NCI-H69 (cell line): Measurements from ENCODE around the gene CSNK2B.
A peak's percentile ranks its signal among the peaks of the same experiment; 100 is the strongest.

Source experiments
- DNase-seq: peaks from one replicate; lab custom pipeline; 2025; lab: John Stamatoyannopoulos, UW

Gene CSNK2B

DNA sequence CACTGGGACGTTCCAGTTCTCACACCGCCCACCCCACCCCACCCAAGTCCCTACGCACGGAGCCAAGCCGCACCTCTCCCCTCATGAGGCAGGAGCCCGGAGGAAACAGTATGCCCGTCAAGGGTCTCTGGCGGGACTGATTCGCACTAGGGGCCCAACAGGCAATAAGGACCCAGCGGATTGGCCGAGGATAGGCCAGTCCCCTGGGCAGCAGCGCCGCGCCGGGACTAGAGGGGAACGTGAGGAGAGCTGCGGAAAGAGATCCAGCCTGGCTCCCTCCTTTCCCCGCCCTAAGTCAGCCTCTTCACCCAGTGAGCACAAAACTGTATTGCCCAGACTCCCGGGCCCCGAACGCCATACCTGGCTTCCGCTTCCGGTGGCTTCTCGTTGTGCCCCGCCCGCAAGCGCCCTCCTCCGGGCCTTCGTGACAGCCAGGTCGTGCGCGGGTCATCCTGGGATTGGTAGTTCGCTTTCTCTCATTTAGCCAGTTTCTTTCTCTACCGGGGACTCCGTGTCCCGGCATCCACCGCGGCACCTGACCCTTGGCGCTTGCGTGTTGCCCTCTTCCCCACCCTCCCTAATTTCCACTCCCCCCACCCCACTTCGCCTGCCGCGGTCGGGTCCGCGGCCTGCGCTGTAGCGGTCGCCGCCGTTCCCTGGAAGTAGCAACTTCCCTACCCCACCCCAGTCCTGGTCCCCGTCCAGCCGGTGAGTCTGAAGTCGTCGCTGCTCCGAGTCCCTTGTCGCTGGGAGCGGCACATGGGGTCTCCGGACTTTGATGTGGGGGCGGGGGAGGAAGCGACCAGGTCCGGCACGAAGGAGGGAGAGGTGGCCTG, at the start of gene CSNK2B:
Gene CSNK2B (plus strand): TSS at position 580 of the 836 bp plus-strand sequence. CDS start 752 bp downstream, outside the sequence.
- DNase-seq = peak; percentile 99

GRCh38 chr6:31617010-31617409, 48.9 kb upstream of the CSNK2B start:
- DNase-seq = no peak

DNA sequence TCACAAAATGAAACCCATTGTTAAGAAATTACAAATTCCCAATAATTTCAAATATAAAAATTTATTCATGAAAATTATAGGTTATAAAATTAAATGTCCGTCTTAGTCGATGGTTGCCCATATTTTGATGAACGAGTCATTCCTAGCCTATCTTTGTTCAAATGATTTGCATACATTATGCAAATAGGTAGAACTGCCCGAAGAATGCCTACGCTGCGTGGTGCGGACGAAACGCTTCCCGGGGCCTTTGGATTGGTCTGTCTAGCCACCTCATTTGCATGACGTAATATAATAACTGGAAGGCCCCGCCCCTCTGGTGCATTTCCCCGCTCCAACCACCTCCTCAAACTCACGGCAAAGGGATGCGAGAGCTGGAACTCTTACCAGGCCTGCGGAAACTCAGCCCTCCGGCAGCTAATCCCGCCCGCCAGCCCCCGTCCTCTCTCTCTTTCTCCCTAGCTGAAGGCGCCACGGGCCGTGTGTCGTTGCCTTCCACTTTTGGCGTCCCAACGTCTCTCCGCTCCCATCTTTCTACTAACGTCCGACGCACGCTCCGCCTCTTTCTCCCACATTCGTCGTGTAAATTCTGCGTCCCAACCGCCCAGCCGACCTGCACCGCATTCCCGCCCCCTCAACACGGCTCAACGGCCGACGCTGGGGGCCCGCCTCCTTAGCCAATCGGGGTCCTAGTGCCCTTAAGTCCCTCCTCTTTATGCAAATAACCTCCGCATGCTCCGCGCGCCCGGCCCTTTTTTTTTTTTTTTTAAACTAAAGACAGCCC, 45.9 kb upstream of the CSNK2B start:
- DNase-seq = peak; percentile 99

GRCh38 chr6:31620586-31621319, 45.1 kb upstream of the CSNK2B start, which contains the start of gene PRRC2A:
TSS of gene PRRC2A (plus strand) at chr6:31620715. CDS start at chr6:31622790, 2,075 bp downstream.
- peak; percentile 93 for DNase-seq

DNA sequence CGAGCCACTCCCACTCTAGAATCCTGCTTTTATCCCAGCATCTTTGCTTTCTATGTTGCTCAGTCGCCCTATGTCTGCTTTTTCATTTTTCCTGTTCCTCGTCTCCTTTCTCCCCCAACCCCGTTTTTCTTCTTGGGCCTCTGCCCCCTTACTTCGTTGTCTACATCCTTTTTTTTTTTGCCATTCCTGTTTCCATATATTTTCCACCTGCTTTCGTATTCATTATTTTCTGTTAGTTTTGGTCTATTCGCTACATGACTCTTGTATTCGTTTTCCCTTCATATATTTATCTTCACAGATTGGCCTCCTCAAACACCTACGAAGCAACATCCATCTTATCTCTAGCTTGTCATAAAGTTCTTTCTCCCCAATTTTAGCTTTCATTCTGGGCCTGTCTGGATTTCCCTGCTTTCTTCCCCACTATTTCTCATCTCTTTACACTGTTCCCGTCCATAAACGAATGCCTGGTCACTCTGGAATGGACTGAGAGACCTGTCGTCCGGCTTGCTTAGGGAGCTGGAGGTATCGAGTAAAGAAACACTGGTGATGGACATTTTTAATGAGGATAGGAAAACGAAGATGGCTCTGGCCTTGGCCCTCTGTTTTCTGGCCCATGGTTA, 44.5 kb upstream of the CSNK2B start:
- no peak for DNase-seq

GRCh38 chr6:31621991-31622390, 43.9 kb upstream of the CSNK2B start:
- DNase-seq = peak; percentile 32

DNA sequence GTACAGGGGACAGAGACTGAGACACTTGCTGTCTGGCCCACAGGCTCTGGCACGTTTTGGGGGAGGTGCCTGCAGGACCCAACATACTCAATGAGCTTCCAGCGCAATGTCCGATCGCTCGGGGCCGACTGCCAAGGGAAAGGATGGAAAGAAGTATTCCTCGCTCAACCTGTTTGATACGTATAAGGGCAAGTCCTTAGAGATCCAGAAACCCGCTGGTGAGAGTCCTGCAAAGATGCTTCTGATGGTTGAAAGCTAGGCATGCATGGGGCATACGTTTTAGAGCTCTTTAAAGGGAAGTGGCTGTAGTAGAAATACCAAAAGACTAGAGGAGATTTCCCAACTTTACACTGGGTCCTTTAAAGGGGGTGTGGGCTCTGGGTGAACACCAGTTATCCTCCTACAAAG, 43.2 kb upstream of the CSNK2B start:
- DNase-seq = no peak

GRCh38 chr6:31624070-31624469, 41.8 kb upstream of the CSNK2B start:
- no peak for DNase-seq

- DNase-seq = no peak
Observed at GRCh38 chr6:31626952-31627351, 38.9 kb upstream of the CSNK2B start.

GRCh38 chr6:31627690-31628287, 38.1 kb upstream of the CSNK2B start:
- DNase-seq = no peak

- no peak for DNase-seq
Observed at GRCh38 chr6:31629014-31629413, 36.9 kb upstream of the CSNK2B start.

- DNase-seq = no peak
Observed at GRCh38 chr6:31630177-31630934, 35.5 kb upstream of the CSNK2B start.

GRCh38 chr6:31631209-31631608, 34.7 kb upstream of the CSNK2B start:
- DNase-seq = no peak

DNA sequence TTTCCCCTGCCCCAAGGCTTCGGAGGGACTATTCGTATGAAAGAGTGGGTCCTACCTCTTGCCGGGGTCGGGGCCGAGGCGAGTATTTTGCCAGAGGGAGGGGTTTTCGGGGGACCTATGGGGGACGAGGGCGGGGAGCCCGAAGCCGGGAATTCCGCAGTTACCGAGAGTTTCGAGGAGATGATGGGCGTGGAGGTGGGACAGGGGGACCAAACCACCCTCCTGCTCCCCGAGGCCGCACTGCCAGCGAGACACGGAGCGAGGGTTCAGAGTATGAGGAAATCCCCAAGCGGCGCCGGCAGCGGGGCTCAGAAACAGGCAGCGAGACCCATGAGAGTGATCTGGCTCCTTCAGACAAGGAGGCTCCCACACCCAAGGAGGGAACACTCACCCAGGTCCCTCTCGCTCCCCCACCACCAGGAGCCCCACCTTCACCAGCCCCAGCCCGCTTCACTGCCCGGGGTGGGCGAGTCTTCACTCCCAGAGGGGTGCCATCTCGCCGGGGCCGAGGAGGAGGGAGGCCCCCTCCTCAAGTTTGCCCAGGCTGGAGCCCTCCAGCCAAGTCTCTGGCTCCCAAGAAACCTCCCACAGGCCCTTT, 34.1 kb upstream of the CSNK2B start:
- no peak for DNase-seq

DNA sequence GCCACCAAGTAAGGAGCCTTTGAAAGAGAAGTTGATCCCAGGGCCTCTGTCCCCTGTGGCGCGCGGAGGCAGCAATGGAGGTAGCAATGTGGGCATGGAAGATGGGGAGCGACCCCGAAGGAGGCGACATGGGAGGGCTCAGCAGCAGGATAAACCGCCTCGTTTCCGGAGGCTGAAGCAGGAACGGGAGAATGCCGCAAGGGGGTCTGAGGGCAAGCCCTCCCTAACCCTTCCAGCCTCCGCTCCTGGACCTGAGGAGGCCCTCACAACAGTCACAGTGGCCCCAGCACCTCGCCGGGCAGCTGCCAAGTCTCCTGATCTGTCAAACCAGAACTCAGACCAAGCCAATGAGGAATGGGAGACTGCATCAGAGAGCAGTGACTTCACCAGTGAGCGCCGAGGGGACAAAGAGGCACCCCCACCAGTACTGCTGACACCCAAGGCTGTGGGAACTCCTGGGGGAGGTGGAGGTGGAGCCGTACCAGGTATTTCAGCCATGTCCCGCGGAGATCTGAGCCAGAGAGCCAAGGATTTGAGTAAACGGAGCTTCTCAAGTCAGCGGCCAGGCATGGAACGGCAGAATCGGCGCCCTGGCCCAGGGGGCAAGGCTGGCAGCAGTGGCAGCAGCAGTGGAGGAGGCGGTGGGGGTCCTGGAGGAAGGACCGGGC, 33.5 kb upstream of the CSNK2B start:
- no peak for DNase-seq

GRCh38 chr6:31633447-31633846, 32.4 kb upstream of the CSNK2B start:
- no peak for DNase-seq

GRCh38 chr6:31634131-31634530, 31.7 kb upstream of the CSNK2B start:
- DNase-seq = no peak

DNA sequence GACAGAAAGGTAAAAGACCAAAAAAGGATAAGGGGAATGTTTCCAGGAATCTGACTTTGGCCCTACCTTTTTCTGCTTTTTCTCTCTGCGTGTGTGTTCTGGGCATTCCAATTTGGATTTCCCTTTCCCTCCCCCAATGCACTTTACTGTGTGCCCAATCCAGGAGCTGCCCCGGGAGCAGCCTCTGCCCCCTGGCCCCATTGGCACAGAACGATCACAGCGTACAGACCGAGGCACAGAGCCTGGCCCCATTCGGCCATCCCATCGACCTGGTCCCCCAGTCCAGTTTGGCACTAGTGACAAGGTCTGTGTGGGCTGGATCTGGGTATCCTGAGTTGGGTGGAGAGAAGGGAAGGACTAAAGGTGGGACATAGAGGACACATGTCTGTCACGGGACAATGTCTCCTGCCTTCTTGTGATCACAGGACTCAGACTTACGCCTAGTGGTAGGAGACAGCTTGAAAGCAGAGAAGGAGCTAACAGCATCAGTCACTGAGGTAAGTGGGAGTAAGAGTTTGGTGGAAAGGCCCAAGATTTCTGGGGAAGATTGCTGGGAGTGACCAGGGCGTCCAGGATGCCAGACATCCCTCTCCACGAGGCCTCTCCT, 30.8 kb upstream of the CSNK2B start:
- no peak for DNase-seq
